ENCODE measurements around the gene PPFIA1.

Gene PPFIA1

GRCh38 chr11:70371241-70371640 is 100.8 kb downstream of the PPFIA1 start:
- in situ Hi-C loops (cut with HindIII; ENCODE audit: low sequenced_read_pairs) = no loop called here
- TF ChIP-seq CTCF (IDR thresholded peaks at IDR 0.05; ENCODE audit: low read depth, low read length) = no peak
- H3K4me3 ChIP-seq (ENCODE audit: low read depth, low read length) = no peak overlapping the region
- no peak for DNase-seq (ENCODE audit: low read depth, low spot score)

- no peak overlapping the region for H3K4me3 ChIP-seq (ENCODE audit: low read depth, low read length)
- DNase-seq (ENCODE audit: low read depth, low spot score) = no peak
- in situ Hi-C loops (cut with HindIII; ENCODE audit: low sequenced_read_pairs) = no loop called here
- no peak for TF ChIP-seq CTCF (IDR thresholded peaks at IDR 0.05; ENCODE audit: low read depth, low read length)
These were observed 101.6 kb downstream of the PPFIA1 start for GRCh38 chr11:70372076-70372475.

GRCh38 chr11:70376621-70377020 is 106.1 kb downstream of the PPFIA1 start:
- in situ Hi-C loops (cut with HindIII; ENCODE audit: low sequenced_read_pairs) = no loop called here
- no peak for DNase-seq (ENCODE audit: low read depth, low spot score)
- no peak for TF ChIP-seq CTCF (IDR thresholded peaks at IDR 0.05; ENCODE audit: low read depth, low read length)
- H3K4me3 ChIP-seq (ENCODE audit: low read depth, low read length) = no peak overlapping the region

- H3K4me3 ChIP-seq (ENCODE audit: low read depth, low read length) = no peak overlapping the region
- TF ChIP-seq CTCF (IDR thresholded peaks at IDR 0.05; ENCODE audit: low read depth, low read length) = no peak
- no peak for DNase-seq (ENCODE audit: low read depth, low spot score)
- in situ Hi-C loops (cut with HindIII; ENCODE audit: low sequenced_read_pairs) = no loop called here
These were observed 107.2 kb downstream of the PPFIA1 start for GRCh38 chr11:70377645-70378044.

GRCh38 chr11:70378506-70379134 is 108.1 kb downstream of the PPFIA1 start:
- in situ Hi-C loops (cut with HindIII; ENCODE audit: low sequenced_read_pairs) = no loop called here
- no peak overlapping the region for H3K4me3 ChIP-seq (ENCODE audit: low read depth, low read length)
- no peak for TF ChIP-seq CTCF (IDR thresholded peaks at IDR 0.05; ENCODE audit: low read depth, low read length)
- DNase-seq (ENCODE audit: low read depth, low spot score) = no peak

GRCh38 chr11:70381350-70381749 is 110.9 kb downstream of the PPFIA1 start:
- no peak overlapping the region for H3K4me3 ChIP-seq (ENCODE audit: low read depth, low read length)
- no peak for DNase-seq (ENCODE audit: low read depth, low spot score)
- TF ChIP-seq CTCF (IDR thresholded peaks at IDR 0.05; ENCODE audit: low read depth, low read length) = no peak
- in situ Hi-C loops (cut with HindIII; ENCODE audit: low sequenced_read_pairs) = no loop called here
